HUES6 (cell line): Measurements from ENCODE around the gene KLHDC3.
A peak's percentile ranks its signal among the peaks of the same experiment; 100 is the strongest.

Experiments
- H3K27ac ChIP-seq: 2 replicates; pipeline ENCODE4 v1.7.0; 2013; ENCODE audit warnings: low read depth, mild to moderate bottlenecking, low read length, inconsistent platforms
- H3K27me3 ChIP-seq: 2 replicates; pipeline ENCODE4 v1.6.1; 2013; ENCODE audit warnings: low read length; ENCODE audit not compliant: control insufficient read depth, insufficient read depth
- H3K36me3 ChIP-seq: 2 replicates; pipeline ENCODE4 v1.6.1; 2013; ENCODE audit warnings: low read length; ENCODE audit not compliant: control insufficient read depth, insufficient read depth
- H3K4me1 ChIP-seq: 2 replicates; pipeline ENCODE4 v1.6.1; 2013; ENCODE audit warnings: low read length; ENCODE audit not compliant: control insufficient read depth, insufficient read depth
- H3K4me3 ChIP-seq: 2 replicates; pipeline ENCODE4 v1.5.1; 2013; ENCODE audit warnings: low read depth, low read length
- H3K9ac ChIP-seq: one replicate; pipeline ENCODE4 v1.6.1; 2013; ENCODE audit warnings: mild to moderate bottlenecking, low read length
- H3K9me3 ChIP-seq: 2 replicates; pipeline ENCODE4 v1.6.1; 2013; ENCODE audit warnings: low read depth, low read length; ENCODE audit not compliant: control insufficient read depth, insufficient read depth

The KLHDC3 gene, protein sequence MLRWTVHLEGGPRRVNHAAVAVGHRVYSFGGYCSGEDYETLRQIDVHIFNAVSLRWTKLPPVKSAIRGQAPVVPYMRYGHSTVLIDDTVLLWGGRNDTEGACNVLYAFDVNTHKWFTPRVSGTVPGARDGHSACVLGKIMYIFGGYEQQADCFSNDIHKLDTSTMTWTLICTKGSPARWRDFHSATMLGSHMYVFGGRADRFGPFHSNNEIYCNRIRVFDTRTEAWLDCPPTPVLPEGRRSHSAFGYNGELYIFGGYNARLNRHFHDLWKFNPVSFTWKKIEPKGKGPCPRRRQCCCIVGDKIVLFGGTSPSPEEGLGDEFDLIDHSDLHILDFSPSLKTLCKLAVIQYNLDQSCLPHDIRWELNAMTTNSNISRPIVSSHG

DNA sequence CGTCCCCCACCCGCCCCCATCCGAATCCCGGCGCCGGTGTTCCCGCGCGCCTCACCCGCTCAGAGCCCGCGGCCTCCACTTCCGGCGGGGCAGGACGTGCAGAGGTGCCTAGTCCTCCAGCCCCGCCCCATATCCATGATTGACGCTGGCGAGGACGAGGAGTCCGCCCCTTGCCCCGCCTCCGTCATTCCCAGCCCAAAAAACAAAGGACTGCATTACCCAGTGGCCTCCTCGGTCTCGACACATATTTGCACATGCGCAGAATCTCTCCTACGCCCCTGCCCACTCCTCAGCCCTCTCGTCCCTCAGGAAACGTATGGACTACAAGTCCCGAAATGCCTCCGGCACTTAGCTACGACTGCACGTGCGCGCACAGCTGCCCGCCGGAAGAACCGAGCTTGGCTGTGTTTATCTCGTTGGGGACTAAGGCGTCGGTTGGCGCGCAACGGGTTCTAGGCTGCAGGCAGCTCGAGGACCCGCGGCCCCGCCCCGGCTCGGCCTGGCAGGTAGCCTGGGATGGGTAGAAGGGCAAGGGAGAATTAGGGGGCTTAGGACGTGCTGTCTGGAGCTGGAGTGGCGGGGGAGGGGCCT is at the start of gene KLHDC3, which contains the start of gene MEA1:
Gene KLHDC3, plus strand, starts transcription at position 407 of the 591 bp plus-strand sequence. CDS start 2,944 bp downstream, outside the sequence.
Gene MEA1, minus strand, starts transcription at position 104 of the 591 bp plus-strand sequence. CDS start 133 bp downstream, outside the sequence.
- Histone ChIP-seq H3K4me1 (peaks cover 8% of the 10 kb centered on the region), H3K27ac (no peak within 1 kb of the TSS; the same call in 1 of the 2 replicates), H3K9ac (peak within 1 kb of the TSS; percentile 84), H3K9me3 (no peaks in the 10 kb centered on the region), H3K36me3 (peaks cover 52% of the 10 kb centered on the region), H3K4me3 (peak within 1 kb of the TSS; percentile 93), H3K27me3 (no peaks in the 10 kb centered on the region)

DNA sequence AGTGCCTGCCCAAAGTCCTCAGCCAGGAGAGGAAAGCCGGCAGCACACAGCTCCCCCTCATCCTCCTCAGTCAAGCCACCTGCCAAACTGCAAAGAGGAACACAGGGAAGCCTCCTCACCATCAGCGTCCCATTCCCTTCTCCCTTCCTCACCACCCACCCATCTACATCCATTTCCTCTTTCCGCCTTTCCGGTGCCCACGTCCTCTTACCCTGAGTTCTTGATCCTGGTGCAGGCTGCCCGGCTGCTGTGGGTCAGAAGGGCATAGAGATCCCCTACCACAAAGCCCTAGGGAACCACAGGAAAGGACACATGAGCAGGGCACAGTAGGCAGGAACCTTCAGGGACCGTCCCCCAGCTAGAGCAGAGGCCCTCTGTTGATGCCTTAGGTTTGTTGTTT is 47.5 kb upstream of the KLHDC3 start:
- peaks cover 9% of the 10 kb centered on the region; the same call in 1 of the 2 replicates for H3K4me1 ChIP-seq
- H3K27me3 ChIP-seq = no peaks in the 10 kb centered on the region; the same call in 1 of the 2 replicates
- H3K9ac ChIP-seq = no peak overlapping the region
- no peaks in the 10 kb centered on the region for H3K9me3 ChIP-seq
- H3K36me3 ChIP-seq = peaks cover 39% of the 10 kb centered on the region
- H3K27ac ChIP-seq = no peak overlapping the region
- H3K4me3 ChIP-seq = no peak overlapping the region

DNA sequence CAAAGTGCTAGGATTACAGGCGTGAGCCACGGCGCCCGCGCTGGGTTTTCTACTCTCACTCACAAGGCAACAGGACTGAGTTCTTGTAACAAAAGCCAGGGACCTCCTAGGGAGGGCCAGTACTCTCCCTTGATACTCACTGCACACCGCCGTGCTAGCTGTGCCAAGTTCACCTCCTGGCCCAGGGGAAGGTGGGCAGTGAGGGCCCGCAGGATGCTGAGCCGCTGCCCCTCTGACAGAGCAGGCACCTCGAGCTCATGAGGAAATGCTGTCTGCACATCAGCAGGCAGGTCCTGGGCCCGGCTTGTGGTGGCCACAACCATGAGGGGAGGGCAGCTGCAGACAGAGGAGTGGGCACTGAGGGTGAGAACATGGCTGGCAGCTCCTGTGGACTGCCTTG is 46.8 kb upstream of the KLHDC3 start:
- Histone ChIP-seq H3K4me1 (peaks cover 13% of the 10 kb centered on the region; the same call in 1 of the 2 replicates), H3K27ac (no peak overlapping the region), H3K36me3 (peaks cover 36% of the 10 kb centered on the region), H3K9ac (no peak overlapping the region), H3K27me3 (no peaks in the 10 kb centered on the region), H3K4me3 (no peak overlapping the region), H3K9me3 (no peaks in the 10 kb centered on the region)

DNA sequence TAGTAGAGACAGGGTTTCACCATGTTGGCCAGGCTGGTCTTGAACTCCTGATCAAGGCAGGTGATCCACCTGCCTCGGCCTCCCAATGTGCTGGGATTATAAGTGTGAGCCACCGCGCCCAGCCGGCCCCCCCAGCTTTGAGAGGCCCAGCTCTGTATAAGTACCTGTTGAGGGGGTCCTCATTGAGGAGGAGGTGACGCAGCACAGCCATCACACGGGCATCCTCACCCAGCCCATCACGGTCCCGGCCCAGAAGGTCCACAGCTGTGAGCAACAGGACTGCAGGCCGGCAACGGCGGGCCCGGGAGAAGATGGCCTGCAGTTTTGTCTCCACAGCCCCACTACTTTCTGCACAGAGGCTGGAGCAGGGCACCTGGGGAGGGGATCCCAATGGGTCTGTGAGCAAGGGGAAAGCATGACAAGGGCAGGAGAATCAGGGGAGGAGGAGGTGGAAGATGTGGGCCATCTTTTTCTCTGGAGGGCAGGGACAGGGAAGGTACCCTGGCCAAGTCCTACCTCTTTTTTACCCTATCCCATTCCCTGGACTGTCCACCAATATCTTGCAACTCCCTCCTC is 45.8 kb upstream of the KLHDC3 start:
- peaks cover 33% of the 10 kb centered on the region for H3K36me3 ChIP-seq
- H3K4me3 ChIP-seq = no peak overlapping the region
- H3K9ac ChIP-seq = no peak overlapping the region
- H3K27me3 ChIP-seq = no peaks in the 10 kb centered on the region
- H3K27ac ChIP-seq = no peak overlapping the region
- no peaks in the 10 kb centered on the region for H3K9me3 ChIP-seq
- peaks cover 13% of the 10 kb centered on the region; the same call in 1 of the 2 replicates for H3K4me1 ChIP-seq

DNA sequence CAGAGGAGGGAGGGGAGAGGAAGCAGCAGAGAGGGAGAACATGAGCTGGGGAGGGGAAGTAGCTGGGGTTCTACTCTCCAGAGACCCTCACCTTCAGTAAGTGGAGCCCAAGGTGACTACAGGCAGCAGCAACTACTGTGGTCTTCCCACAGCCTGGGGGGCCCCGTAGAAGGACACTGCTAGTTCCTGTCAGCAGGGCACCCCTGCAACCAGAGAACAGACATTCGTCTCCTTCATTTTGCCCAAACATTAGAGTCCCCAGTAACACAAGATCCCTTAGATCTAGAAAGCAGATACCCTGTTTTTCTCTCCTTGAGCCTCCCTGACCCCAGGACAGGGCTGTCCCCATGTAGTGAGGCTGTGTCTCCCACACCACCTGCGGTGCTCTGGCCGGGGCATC is 45.3 kb upstream of the KLHDC3 start:
- H3K27ac ChIP-seq = no peak overlapping the region
- H3K27me3 ChIP-seq = no peaks in the 10 kb centered on the region
- no peaks in the 10 kb centered on the region for H3K9me3 ChIP-seq
- no peak overlapping the region for H3K4me3 ChIP-seq
- H3K4me1 ChIP-seq = peaks cover 13% of the 10 kb centered on the region; the same call in 1 of the 2 replicates
- peaks cover 36% of the 10 kb centered on the region for H3K36me3 ChIP-seq
- H3K9ac ChIP-seq = no peak overlapping the region

DNA sequence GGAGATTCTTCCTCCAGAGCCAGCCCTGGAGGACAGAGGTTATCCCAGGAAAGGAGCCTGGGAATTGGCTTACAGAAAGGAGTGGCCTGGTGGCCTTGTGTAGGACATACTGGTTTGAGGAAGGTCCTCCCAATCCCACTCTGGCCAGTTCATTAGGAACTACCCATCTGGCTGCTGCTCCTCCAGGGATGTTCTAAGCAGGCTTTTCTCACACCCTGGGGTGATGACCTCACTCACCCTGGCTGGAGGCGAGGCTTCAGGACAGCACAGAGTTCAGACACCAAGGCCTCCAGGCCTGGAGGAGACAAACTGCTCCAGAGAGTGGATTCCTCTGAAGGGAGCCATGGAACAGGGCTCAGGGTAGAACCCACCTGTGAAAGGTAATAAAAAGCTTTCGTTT is 44.6 kb upstream of the KLHDC3 start:
- H3K4me3 ChIP-seq = no peak overlapping the region
- H3K36me3 ChIP-seq = peaks cover 36% of the 10 kb centered on the region
- H3K27ac ChIP-seq = no peak overlapping the region
- no peaks in the 10 kb centered on the region for H3K27me3 ChIP-seq
- no peaks in the 10 kb centered on the region for H3K9me3 ChIP-seq
- peaks cover 13% of the 10 kb centered on the region; the same call in 1 of the 2 replicates for H3K4me1 ChIP-seq
- H3K9ac ChIP-seq = no peak overlapping the region

DNA sequence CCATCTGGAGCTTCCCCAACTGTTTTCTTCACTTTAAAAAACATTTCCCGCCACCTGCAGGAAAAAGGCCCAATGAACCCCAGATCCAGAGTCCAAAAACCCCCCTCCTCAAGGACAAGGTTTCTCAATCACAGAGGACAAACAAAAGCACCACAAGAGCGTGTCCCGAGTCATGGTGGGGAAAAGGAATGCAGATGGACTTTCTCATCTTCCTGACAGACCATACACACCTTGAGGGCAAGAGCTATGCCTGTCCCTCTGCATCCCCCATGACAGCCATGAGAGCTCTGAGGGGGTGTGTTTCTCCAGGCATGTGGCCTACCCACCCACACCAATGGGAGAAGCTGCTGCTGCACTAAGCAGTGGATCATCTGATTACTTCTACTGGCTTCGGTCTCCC is 44.1 kb upstream of the KLHDC3 start:
- Histone ChIP-seq H3K9me3 (no peaks in the 10 kb centered on the region), H3K27ac (no peak overlapping the region), H3K9ac (no peak overlapping the region), H3K36me3 (peaks cover 31% of the 10 kb centered on the region), H3K27me3 (no peaks in the 10 kb centered on the region), H3K4me3 (no peak overlapping the region), H3K4me1 (peaks cover 13% of the 10 kb centered on the region; the same call in 1 of the 2 replicates)

DNA sequence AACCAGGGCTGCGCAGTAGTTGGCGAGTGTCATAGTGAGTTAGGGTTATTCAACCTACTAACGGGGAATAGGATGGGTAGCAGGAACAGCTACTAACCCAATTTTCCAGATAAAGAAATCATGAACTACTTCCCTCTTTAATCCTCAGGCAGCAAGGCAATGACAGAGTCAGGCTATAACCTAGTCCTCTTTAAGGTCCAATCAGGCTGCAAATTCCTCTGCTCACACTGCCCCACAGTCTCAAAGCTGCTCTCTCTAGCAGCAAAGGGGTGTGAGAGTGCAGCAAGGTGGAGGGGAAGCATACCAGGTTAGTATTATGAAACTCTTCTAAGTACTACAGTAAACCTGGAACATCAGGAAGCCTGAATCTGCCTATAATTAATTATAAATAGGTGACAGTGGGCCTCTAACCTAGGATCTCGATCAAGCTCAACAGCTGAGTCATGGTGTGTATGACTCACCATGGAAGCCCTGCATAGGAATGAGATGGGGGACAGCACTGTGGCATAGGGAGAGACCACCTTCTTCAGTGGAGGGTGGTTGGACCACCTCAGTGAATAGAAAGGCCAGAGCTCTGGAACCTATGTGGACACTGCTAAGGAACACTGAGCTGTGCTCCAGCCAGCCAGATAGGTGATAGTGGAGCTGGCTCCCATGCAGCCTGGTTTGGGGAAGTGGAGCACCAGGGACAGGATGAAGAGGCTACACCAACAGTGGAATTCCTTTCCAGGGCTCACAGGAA is 43.0 kb upstream of the KLHDC3 start:
- Histone ChIP-seq H3K27ac (peak overlapping the region; percentile 2; the same call in 1 of the 2 replicates), H3K4me1 (peaks cover 13% of the 10 kb centered on the region; the same call in 1 of the 2 replicates), H3K9me3 (no peaks in the 10 kb centered on the region), H3K27me3 (no peaks in the 10 kb centered on the region), H3K9ac (peak overlapping the region; percentile 6), H3K36me3 (peaks cover 23% of the 10 kb centered on the region), H3K4me3 (no peak overlapping the region)

DNA sequence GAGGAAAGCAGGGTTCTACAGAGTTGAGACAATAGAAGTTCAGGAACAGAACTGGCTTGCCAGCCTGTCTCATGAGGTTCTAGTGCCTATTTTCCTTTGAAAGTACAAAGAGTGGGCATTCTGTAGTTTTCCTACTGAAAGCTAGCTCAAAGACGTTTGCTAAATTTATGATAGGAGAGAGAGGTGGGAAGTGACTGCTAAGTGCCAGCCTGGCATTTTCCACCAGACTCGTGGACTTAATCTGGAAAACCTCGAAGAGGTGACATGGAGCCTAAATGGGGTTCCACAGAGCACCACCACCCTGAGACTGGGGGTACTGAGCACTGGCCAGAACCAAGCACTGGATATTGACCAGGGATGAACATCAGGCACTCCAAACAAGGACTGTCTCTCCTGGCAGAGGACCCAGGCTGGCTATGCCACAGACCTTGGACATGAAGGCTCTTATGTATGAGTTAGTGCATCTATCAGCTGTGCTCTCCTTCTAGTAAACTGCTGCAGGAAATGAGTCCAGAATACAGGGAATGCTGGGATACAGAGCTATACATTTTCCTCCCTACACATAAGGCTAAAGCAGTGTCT is 42.2 kb upstream of the KLHDC3 start:
- Histone ChIP-seq H3K9me3 (no peaks in the 10 kb centered on the region), H3K4me1 (peaks cover 13% of the 10 kb centered on the region; the same call in 1 of the 2 replicates), H3K36me3 (peaks cover 16% of the 10 kb centered on the region), H3K9ac (no peak overlapping the region), H3K4me3 (no peak overlapping the region), H3K27ac (peak overlapping the region; percentile 2; the same call in 1 of the 2 replicates), H3K27me3 (no peaks in the 10 kb centered on the region)

DNA sequence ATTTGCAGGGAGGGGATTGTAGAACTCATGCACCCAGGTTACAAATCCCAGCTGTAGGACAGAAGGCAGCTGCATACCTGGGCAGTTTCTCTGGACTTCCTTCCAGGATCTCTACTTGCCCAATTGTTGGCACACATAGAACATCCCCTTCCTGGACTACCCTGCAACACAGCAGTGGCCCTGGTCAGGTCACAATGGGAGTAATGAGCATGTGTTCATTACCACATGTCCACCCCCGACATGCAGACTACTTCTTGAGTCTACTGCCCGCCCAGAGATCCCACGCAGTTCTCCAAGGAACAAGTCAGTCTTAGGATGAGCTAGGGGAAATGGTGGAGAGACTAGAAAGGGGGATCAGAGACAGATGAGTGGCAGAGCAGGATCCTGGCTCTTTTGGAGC is 40.1 kb upstream of the KLHDC3 start:
- H3K9ac ChIP-seq = no peak overlapping the region
- peaks cover 10% of the 10 kb centered on the region for H3K36me3 ChIP-seq
- no peaks in the 10 kb centered on the region for H3K27me3 ChIP-seq
- H3K27ac ChIP-seq = no peak overlapping the region
- H3K4me1 ChIP-seq = peaks cover 13% of the 10 kb centered on the region; the same call in 1 of the 2 replicates
- H3K4me3 ChIP-seq = no peak overlapping the region
- H3K9me3 ChIP-seq = no peaks in the 10 kb centered on the region
